Activated CD4-positive, CD25-positive, alpha-beta regulatory T cell (primary cell): ENCODE data around the gene EEPD1.
"Not testable (repeated sequence)": the region's sequence is repeated elsewhere in the genome, so short reads cannot be mapped to it uniquely, and the experiment has no call there.

Experiments used
- DNase-seq, 4 experiments: peaks; one replicate each; lab custom pipeline; 2025; lab: John Stamatoyannopoulos, UW

Gene EEPD1

DNA sequence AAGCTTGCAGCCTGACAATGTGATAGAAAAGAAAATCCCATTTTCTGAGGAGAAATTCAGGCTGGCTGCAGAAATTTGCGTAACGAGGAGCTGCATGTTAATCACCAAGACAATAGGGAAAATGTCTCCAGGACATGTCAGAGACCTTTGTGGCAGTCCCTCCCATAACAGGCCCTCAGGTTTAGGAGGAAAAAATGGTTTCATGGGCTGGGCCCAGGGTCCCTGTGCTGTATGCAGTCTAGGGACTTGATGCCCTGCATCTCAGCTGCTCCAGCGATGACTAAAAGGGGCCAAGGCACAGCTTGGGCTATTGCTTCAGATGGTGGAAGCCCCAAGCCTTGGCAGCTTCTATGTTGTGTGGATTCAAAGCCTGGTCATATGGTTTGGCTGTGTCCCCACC is 168.2 kb downstream of the EEPD1 start:
- DNase-seq = not testable (repeated sequence)

DNA sequence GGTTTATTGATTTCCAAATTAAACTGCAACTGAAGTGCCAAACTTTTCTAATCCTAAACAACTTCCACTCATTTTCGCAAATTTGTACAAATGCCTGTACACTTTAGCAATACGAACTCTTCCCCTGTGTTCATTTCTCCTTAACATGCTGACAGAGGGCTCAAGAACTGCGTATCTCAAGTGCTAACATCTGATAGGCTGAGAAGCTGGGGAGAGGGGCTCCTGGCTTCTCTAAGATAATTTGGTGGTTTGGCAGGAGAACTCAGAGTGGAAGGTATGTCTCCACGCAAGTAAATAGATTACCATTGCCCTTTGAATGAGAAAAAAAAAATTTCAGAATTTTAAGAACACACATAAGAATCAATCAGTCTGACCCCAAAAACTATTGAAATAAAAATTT is 183.3 kb downstream of the EEPD1 start:
- DNase-seq = no peak

DNA sequence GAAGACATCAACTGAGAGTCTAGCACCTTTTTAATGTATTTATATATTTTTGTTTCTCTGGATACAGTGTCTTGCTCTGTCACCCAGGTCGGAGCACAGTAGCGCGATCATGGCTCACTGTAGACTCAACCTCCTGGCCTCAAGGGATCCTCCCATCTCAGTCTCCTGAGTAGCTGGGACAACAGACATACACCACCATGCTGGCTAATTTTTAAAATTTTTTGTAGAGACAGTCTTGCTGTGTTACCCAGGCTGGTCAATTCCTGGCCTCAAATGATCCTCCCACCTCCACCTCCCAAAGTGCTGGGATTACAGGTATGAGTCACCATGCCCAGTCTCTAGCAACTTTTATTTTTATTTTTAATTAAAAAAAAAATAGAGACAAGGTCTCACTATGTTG is 185.2 kb downstream of the EEPD1 start:
- no peak for DNase-seq

DNA sequence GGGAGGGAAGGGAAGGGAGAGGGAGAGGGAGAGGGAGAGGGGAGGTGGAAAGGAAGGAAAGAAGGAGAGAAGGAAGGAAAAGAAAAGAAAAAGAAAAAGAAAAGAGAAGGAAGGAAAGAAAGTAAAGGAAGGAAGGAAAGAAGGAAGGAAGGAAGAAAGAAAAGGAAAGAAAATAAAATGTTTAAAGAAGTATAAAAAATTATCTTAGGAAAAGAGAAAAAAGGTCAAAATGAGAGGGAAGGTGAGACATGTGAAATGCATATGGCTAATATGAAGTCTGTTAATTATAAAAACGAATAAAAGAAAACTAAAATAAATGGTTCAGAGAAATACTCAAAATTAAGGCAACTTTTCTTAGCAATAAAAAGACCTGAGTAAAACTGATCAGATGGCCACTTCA is 190.5 kb downstream of the EEPD1 start:
- DNase-seq = no peak

DNA sequence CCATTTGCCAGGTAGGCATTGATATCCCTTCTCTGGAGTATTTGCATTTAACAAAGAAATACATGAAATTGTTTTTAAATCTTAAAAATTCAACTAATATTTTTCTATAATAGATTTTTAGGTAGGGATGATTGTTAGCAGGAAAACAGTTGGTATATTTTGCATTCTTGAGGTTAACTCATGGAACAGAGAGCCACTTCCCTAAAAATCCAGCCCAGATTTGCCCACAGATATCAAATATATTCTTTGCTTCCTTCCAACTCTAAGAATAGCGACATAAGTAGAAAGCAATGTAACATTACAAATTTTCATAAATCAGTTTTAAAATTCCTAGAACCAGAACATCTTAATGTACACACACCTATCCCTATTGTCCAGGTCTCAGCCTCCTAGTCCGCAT is 191.6 kb downstream of the EEPD1 start:
- no peak for DNase-seq

DNA sequence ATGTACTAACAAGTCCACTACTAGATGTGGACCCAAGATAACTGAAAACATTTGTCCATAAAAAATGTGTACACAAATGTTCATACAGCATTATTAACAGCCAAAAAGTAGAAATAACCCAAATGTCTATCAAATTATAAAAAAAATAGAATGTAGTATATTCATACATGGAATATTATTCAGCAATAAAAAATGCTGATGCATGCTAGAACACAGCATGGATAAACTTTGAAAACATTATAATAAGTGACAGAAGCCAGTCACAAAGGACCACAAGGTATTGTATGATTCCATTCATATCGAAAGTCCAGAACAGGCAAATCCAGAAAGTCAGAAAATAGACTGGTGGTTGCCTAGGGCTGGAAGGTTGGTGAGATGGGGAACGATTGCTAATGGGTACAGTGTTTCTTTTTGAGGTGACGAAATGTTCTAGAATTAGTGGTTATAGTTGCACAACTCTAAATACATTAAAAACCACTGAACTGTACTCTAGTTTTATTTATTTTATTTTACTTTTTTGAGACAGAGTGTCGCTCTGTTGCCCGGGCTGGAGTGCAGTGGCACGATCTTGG is 193.3 kb downstream of the EEPD1 start:
- DNase-seq = no peak

DNA sequence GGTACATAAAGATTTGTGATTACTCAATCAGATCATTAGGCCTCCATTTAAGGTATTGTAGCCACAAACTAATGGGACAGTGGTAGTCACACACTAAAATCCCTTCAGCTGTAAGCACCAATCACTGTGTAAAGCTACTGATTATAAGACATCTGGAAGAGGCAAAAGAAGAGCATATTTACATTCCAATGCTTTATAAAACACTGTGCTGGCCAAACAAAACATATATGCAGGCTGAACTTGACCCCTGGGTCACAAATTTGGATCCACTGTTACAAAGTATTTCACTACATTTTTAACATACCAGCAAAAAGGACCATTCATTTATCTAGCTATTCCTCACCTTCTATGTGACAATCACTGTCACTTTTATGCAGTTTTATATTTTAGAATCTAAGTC is 195.2 kb downstream of the EEPD1 start:
- DNase-seq = no peak

DNA sequence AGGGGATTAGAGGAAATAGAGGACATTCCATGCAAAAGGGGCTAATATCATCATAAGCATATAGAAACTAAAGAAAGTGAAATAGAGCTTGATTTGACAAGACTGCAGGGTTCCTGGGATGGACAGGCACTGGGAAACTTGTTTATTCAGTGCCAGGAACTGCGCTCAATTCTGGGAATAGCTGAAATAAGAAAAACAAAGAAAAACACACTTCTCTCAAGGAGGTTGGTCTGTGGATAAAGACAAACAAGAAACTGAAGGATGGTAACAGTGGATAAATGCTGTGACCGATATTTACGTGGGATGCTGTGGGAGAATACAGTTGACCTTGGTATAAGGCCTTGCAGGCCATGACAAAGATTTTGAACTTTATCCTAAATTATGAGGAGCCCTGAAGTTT is 195.7 kb downstream of the EEPD1 start:
- no peak for DNase-seq

DNA sequence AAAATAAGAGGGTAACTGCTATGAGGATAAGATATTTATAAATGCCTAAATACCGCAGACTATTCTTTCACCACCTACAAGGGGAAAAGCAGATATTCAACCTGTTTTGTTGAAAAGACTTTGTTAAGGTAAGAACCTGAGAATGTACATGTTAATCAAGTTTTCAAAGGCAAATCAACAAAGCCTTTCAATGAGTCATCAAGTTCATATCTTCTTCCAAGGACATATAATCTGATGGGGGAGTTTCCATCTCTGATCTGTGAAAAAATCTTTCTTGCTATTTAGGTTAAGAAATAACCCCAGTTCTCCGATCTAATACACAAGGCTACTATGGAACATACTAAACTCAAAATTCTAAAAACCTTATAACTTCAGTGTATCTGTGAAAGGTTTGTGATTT is 196.6 kb downstream of the EEPD1 start:
- DNase-seq = no peak
